ENCODE results near the gene NTM.
"Not testable (repeated sequence)": the region's sequence is repeated elsewhere in the genome, so short reads cannot be mapped to it uniquely, and the experiment has no call there.

NTM gene

DNA sequence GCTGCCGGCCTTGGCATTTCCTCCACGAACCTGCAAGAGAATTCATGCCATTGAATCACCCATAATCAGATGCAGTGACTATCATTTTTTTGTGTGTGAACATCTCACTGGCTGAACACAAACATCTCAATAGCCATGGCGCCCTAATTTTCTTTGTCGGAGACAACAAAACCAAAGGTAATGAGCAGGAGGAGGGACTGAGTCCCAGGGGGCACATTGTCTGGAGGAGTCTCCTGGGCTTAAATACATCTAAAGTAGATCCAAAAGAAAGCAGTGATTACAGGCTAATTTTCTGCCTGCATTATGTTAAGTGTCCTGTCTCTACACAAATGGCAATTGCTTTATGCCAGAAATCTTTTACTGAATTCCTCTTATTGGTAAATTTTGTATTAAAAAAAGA lies 113.5 kb downstream of the NTM start:
- no peak for DNase-seq (ENCODE audit: low read depth)
- no peak overlapping the region for H3K4me3 ChIP-seq (ENCODE audit: low read depth, low read length)

DNA sequence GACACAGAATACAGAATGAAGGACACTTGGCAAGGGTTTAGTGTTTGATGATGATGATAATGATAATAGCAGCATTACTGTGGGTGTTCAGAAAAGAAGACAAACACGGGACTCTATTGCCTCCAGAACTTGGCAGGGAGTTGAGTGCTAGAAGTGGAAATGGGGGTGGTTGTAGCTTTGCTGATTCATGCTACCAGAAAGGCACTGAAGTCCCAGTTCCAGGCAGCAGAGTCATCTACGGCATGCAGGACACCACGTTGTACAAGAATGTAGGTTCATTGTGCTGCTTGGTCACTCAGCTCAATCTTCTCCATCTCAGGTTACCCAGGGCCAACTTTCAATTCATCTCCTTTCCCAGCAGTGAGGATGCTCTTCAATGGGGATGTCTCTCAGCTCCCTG lies 115.7 kb downstream of the NTM start:
- no peak overlapping the region for H3K4me3 ChIP-seq (ENCODE audit: low read depth, low read length)
- DNase-seq (ENCODE audit: low read depth): peak; percentile 14

DNA sequence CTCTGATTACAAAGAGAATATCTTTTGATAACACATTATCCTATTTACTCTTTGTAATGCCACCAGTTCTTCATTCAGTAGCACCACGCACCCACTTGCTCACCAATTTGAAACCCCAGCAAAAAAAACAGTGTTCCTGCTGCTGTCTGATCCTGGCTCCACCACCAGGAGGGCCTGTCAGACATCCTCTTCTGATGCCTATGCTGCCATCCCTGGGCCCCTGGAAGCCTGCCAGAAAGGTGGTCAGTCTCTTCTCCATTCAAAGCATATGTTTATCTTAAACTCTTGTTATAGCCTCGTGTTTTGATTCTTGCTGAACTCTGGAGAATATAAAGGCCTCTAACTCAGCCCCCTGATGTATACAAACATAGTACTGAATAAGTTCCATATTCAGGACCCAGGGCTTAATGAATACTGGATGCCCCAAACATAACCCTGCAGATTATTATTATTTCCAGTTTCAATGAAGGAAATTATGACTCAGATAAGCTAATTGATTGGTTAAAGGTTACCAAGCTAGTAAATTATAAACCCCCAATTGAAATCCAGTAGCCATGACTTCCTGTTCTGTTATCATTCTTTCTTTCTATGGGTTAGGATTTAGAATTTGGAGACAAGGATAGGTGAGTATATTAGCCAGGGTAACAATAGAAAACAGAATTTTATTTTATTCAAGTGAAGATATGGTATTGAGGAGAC lies 116.7 kb downstream of the NTM start:
- no peak overlapping the region for H3K4me3 ChIP-seq (ENCODE audit: low read depth, low read length)
- DNase-seq (ENCODE audit: low read depth): no peak

DNA sequence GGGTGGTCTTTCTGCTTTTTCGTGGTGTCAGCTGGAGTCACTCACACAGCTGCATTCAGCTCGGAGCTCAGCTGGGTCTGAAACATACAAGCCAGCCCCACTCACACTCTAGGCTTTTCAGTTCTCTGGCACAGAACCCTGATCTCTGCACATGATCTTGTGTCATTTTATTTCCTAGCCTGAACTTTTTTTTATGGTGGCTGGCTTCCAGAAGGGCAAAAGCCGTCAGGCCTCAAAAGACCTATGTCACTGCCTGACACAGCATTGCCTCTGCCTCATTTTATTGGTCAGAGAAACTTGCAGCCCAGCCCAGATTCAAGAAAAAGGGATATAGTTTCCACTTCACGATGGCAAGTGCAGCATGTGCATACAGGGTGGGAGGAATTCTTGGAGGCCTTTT lies 117.8 kb downstream of the NTM start:
- no peak for DNase-seq (ENCODE audit: low read depth)

DNA sequence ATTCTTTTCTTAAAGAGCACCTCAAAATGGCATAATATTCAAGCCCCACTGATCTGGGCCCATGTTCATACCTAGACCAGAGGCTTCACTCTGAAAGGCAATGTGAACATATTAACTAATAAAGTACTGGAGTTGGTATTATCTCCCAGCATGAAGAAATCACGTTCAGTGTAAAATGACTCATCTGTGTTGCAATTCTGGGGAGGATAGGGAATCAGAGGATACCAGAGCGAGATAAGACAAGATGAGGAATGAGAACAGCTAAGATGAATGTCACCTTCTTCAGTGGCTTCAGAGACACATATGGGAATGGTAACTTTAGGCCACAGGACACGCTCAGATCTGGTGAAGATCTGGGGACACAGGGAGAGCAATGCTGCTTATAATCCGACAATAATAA lies 121.1 kb downstream of the NTM start:
- no peak overlapping the region for H3K4me3 ChIP-seq (ENCODE audit: low read depth, low read length)
- peak; percentile 9 for DNase-seq (ENCODE audit: low read depth)

More for the DNA sequence above, 117.8 kb downstream of the NTM start:
- no peak overlapping the region for H3K4me3 ChIP-seq (ENCODE audit: low read depth, low read length)

DNA sequence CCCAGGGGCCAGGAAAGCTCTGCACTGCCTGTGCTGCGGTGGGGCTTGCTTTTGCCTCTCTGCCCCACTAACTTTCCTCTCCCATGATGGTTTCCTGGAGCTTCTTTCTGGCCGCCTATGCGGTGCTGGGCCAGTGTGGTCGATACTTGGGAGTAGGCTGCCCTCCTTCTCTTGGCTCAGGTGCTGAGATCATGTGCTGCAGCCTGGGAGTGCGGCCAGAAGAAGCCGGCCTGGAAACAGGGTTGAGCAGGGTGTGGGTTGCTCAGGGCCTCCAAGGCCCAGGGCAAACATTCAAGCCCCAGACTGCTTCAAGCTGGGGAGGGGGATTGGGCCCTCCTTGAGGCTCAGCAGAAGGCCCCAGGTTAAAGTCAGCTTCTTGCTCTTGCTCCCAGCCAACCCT lies 125.0 kb downstream of the NTM start:
- H3K4me3 ChIP-seq (ENCODE audit: low read depth, low read length): no peak overlapping the region
- DNase-seq (ENCODE audit: low read depth): no peak

DNA sequence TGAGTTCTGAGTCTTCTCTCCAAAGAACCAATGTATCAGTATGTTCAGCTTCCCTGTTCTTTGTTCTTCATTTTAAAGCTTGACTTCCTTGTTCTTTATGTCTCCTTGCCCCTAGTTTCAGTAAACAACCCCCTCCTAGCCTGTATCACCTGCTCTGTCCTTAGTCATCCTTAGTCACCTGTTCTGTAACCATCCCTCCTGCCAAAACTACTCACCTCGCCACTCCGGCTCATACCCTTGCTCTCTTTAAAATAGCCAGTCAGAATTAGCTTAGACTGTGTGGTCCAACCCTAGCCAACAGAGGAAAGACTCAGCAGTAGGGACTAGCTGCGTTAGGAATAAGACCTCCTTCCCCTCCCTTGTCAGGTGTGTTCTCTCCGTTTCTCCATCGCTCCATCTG lies 127.3 kb downstream of the NTM start:
- not testable (repeated sequence) for H3K4me3 ChIP-seq (ENCODE audit: low read depth, low read length); DNase-seq (ENCODE audit: low read depth)

DNA sequence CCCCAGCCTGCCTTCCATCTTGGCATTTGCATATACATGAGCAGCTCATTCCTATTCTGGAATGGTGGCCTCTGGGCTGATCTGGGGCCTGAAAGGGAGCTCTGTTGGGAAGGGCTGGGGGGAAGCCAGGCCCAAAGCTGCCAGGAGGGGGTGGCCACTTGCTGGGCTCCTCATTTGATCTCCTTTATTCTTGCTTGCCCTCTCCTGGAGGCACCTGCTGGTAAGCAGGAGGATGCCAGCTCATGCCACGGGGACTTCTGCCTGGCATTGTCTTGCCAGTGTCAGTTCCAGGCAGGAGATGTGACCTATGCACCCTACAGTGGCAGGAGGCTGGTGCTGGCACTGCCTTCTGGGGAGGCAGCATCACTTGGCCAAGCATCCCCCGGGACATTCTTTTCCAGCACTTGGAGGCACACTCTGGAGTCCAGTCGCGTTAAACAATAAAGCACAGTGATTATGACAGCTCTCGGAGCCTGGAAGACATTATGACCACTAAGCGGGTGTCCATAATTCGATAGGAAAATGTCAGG lies 128.3 kb downstream of the NTM start:
- H3K4me3 ChIP-seq (ENCODE audit: low read depth, low read length): no peak overlapping the region
- DNase-seq (ENCODE audit: low read depth): no peak

DNA sequence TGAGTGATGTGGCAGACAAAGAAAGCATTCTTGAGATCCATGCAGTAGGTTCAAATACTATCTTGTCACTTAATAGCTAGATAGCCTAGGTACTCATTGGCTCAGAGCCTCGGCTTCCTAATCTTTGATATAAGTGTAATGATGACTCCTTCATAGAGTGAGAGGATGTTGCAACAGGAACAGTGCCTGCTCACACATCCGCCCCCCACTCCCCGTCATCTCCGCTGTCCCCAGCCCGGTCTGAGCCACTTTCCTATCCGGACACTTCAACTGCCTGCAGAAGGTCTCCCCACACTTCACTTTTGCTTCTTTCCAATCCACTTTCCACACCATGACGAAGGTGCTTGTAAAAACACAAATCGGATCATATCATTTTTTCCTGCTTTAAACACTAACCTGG lies 128.8 kb downstream of the NTM start:
- H3K4me3 ChIP-seq (ENCODE audit: low read depth, low read length): no peak overlapping the region
- DNase-seq (ENCODE audit: low read depth): no peak

DNA sequence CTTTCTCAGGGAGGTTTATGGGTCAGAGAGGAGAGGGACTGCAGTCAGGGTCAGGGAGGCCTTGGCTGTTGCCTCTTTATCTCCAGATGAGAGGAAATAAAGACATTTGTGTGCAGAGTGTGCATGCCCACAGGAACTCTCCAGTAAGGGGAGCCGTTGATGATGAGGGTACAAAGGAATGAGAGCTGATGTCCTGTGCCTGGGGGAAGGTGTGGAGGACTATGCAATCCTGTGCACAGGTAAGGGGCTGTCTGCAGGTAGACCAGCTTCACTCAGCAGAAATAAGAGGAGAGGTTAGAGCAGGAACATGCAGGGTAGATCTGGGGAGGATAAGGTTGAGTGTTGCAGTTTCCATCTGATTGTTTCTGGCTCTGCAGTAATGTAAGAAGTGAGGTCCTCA lies 132.6 kb downstream of the NTM start:
- no peak overlapping the region for H3K4me3 ChIP-seq (ENCODE audit: low read depth, low read length)
- DNase-seq (ENCODE audit: low read depth): no peak

DNA sequence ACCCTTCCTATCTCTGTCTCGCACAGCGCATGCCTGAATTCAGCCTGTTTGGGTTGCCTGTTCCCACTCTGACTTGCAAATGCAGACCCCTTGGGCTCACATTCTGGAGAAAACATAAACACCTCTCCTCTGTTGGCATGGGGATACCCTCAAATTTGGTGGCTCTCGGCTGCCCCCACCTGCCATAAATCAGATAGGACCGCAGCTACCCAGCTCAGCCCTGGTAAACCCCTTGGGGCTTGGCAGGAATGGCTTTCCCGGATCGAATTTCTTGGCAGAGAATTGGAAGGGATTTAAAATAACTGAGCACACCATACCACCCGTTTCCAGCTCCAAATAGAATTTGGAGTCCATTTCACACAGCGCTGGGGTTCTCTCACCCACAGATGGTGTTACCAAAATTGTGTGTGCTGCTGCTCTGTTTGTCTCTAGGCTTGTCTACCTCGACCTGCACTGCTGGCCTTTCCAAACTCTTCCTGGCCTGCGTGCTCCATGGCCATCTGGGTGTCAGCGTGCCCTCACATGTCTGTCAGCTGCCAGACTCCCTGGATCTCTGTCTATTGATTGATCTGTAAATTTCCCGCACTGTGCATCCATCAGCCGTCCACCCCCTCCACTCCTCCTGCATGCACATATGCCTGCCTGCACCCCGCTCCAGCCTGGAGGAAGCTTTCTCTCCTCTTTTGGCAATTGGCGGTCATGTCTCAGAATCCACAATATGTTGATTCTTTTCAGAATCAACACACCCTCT lies 134.0 kb downstream of the NTM start:
- H3K4me3 ChIP-seq (ENCODE audit: low read depth, low read length): no peak overlapping the region
- DNase-seq (ENCODE audit: low read depth): no peak

DNA sequence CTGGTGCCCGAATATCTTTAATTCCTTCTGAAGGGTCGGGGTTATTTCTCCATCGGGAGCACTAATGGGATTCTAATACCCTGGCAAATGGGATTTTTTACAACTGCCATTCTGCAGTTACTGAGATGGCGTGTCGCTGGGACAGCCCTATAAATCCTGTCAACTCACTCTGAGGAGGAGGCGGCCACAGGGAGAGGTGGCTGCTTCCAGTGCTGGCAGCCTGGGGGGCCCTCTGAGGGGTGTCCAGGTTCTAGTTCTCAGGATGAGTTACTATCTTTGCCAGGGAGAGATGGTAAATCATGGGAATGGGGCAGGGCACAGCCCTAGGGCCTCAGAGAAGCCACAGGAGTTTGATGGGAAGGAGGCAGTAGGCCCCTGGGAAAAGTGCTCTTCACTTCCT lies 135.9 kb downstream of the NTM start:
- DNase-seq (ENCODE audit: low read depth): no peak
- no peak overlapping the region for H3K4me3 ChIP-seq (ENCODE audit: low read depth, low read length)

DNA sequence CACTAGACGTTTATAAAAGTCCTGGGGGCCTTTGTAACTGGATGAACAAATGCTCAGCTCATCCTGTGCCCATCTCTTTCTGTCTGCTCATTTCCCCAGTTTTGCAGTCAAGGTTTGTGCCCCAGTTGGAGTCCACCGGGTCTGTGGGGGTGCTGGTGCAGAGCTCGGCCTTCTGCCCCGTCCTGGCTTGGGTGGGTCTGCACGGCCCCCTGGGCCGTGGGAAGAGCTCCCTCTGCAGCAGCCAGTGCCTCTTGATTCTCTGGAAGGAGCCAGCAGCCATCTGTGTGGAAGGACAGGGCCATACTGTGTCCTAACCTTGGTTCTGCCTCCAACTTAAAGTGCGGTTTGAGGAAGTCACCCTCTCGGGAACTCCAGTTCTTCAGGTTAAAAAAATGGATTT lies 140.2 kb downstream of the NTM start:
- no peak overlapping the region for H3K4me3 ChIP-seq (ENCODE audit: low read depth, low read length)
- no peak for DNase-seq (ENCODE audit: low read depth)

DNA sequence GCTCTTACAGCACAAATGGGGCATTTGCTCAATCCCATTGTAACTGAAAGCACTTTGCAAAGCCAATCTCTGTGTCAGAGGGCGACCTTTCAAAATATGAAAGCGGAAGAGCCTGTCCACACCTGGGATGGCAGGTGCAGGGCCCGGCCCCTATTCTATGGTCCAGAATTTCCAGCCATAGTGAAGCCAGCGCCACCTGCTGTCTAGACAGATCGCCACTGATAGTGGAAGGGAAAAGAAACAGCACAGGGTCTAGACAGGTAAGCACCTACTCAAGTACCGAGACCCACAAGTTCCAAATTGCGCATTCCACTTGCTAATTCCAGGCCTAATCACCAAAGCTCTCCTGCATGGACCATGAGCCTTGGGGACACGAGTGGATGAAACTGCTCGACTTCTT lies 141.4 kb downstream of the NTM start:
- no peak for DNase-seq (ENCODE audit: low read depth)

DNA sequence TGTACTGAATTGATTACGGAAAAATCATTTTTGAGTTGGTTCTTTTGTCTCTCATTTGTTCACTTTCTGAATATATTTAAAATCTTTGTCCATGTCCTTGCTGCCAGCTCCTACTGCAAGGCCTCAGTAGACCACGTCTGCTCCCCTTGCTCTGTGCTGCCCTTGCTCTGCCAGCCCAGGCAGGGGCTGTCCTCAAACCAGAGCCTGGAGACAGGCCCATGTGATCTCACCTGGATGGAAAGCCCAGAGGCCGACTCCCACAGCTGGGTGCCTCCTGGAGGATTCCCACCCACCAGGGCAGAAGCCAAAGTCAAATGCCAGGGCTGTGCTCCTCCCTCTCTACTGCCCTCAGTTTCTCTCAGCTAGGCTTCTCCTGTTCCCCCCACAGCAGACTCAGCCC lies 141.8 kb downstream of the NTM start:
- no peak overlapping the region for H3K4me3 ChIP-seq (ENCODE audit: low read depth, low read length)
- DNase-seq (ENCODE audit: low read depth): no peak

More for the DNA sequence above, 141.4 kb downstream of the NTM start:
- H3K4me3 ChIP-seq (ENCODE audit: low read depth, low read length): no peak overlapping the region

DNA sequence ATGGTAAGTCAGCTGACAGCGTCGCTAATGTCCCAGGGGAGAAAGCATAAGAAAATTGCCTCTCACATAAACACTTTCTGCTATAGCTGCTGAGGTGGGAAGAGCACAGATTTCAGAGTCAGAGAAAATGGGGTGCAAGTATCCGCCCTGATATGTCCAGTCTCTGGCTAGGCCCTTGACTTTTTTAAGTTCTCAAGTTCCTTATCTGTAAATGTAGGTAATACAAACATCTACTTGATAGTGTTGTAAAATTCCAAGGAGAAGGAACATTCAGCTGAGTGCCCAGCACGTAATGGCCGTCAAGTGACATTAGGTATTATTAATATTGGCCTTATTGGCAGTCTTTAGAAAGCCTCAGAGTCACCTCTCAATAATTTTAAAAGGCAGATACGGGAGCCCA lies 143.6 kb downstream of the NTM start:
- H3K4me3 ChIP-seq (ENCODE audit: low read depth, low read length): no peak overlapping the region
- no peak for DNase-seq (ENCODE audit: low read depth)

DNA sequence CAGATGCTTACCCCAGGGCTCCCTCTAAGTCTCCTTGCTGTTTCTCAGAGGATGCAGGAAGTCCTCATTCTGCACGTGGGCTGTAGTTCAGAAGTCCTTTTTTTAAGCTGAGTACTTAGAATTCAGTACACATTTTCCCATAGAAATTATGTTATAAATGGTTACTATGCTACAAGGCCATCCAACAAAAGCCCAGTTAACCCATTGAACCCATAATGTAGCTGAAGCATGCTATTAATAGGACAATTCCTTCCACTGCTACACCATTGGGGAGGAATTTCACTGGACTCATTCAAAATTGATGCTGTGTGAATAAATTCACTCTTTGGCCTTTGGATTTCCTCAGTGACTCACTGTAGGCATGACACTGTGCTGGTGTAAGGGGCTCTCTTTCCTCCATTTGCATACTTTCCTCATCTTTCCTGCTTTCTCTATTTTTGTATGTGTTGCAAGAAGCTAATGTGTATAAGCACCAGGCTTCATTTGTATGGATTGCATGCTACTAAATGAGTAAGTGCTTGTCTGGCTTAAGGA lies 148.0 kb downstream of the NTM start:
- no peak for DNase-seq (ENCODE audit: low read depth)

DNA sequence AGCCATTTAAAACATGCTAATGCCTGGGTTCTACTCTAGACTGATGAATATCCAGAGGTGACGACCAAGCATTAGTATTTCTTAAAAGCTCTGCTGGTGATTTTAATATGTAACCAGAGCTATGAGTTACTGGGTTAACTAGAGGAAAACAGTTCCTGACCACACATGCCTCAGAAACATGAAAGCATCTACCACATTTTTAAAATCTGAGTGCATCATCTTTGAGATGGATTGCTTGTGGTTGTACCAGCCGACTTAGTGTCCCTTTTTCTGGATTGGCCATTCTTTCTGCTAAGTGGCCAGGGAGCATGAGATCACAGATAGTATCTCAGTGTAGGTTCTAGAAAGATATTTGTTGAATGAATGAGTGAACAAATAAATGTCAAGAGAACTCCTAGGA lies 152.4 kb downstream of the NTM start:
- no peak overlapping the region for H3K4me3 ChIP-seq (ENCODE audit: low read depth, low read length)
- DNase-seq (ENCODE audit: low read depth): no peak

More for the DNA sequence above, 148.0 kb downstream of the NTM start:
- no peak overlapping the region for H3K4me3 ChIP-seq (ENCODE audit: low read depth, low read length)

DNA sequence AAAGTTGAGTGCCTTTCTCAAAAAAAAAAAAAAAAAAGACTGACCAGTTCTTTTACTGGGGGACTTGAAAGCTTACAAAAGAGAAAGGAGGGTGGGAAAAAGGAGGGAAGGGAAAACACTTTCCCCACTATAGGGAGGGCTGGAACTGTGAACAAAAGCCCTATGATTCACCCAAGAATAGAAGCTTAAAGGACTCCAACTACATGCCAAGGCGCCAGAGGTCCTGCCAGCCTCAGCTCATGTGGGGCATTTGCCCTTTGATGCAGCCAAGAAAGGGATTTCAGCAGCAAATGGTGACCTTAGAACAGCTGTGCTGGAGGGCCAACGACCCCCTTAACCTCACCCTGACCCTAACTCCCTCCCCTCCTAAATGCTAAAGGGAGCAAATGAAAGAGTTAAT lies 160.0 kb downstream of the NTM start:
- DNase-seq (ENCODE audit: low read depth): no peak
- no peak overlapping the region for H3K4me3 ChIP-seq (ENCODE audit: low read depth, low read length)

DNA sequence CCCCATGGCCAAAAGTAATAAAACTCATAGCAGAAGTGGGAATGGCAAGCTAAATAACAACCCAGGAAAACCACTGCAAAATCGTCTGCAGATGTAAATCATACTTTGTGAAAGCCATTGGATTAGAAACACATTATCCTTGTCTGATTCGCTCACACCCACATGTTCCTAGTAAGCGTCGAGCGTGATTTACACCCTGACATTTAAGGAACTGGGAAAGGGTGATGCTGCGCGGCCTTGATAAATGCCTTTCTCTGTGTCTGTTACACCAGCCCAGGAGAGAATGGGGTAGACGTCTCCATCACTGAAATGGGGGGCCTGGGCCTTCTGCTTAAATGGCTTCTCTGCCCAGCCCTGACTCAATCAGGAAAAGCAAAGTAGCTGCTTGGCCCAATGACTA lies 162.7 kb downstream of the NTM start:
- DNase-seq (ENCODE audit: low read depth): no peak
- H3K4me3 ChIP-seq (ENCODE audit: low read depth, low read length): no peak overlapping the region

DNA sequence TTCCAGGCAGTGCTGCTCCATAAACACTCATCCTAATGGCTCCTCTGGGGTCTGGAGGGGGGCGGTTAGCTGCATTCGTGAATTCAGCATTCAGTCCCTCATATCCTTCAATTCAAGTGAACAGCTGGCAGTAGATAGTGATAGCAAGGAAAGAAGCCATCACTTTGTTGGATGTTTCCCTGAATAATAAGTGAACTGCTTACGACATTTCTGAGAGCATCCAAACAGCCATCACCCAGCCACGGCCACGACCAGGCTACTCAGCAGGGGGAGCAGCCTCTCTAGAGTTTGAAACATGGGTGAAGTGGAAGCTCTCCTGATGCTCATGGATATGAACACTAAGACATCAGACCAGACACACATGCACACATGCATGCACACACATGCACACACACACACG lies 163.6 kb downstream of the NTM start:
- H3K4me3 ChIP-seq (ENCODE audit: low read depth, low read length): no peak overlapping the region
- no peak for DNase-seq (ENCODE audit: low read depth)

Measured in skeletal muscle cell (primary cell).